NCI-H226 (cell line): ENCODE measurements around the gene FNDC3B.
A peak's percentile ranks its signal among the peaks of the same experiment; 100 is the strongest.
"Not testable (repeated sequence)": the region's sequence is repeated elsewhere in the genome, so short reads cannot be mapped to it uniquely, and the experiment has no call there.

Experiments used
- DNase-seq: peaks from one replicate; pipeline ENCODE4 v3.0.0-alpha.2; 2015

Gene FNDC3B

DNA sequence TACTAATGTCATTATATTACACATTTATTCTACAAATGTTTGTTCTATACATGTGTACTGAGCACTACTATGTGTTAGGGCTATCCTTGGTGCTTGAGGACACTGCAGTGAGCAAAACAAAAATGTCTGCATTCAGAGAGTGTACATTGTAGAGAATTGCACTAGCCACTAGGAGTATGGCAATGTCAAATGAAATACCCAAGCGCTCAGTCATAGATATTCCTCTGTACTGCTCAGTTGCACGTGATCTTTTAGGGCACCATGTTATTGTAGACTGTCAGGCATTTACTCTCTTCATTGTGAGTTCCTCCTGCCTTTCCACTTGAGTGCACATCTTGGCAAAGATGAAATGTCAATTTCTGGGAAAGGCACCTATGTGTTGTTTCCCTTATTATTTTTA lies 36.8 kb downstream of the FNDC3B start:
- no peak for DNase-seq

- DNase-seq: no peak
Measured at GRCh38 chr3:172077197-172077757, 37.9 kb downstream of the FNDC3B start.

- no peak for DNase-seq
Measured at GRCh38 chr3:172078244-172078643, 38.9 kb downstream of the FNDC3B start.

DNA sequence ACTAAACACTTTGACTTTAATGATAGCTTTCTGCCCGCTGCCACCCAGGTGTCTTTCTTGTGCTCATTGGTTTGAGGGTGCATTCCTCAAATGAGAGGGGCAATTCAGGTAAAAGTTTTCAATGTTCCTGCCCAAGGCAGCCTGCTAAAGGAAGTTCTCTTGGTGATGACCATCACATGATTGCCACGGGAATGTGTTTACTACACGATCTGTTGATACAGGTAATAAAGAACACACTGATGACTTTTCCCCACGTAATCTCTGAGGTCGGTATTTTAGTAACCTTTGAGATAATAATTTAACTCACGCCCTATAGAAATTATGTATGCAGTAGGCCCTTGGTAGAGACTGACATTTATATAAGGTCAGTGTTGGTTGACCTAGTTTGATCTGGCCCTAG lies 39.3 kb downstream of the FNDC3B start:
- DNase-seq: no peak

- DNase-seq: no peak
Measured at GRCh38 chr3:172079326-172079976, 40.1 kb downstream of the FNDC3B start.

DNA sequence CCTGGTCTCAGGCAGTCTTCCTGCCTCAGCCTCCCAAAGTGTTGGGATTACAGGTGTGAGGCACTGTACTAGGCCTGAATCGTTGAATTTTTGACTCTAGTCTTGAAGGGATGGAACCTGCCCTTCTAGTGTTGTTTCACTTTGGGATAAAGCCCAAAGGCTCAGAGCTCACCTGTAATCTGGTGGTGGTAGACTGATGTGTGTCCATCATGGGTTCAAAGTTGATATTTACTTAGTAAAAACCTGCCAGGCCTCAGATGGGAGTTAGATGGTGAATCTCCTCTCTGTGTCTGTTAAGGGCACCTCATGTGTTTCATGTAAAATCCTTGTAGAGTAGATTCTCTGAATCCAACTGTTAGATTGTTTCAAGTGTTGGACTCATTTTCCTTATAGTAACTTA lies 41.1 kb downstream of the FNDC3B start:
- no peak for DNase-seq

- DNase-seq: no peak
Measured at GRCh38 chr3:172082269-172082668, 42.9 kb downstream of the FNDC3B start.

- DNase-seq: no peak
Measured at GRCh38 chr3:172082820-172083513, 43.6 kb downstream of the FNDC3B start.

DNA sequence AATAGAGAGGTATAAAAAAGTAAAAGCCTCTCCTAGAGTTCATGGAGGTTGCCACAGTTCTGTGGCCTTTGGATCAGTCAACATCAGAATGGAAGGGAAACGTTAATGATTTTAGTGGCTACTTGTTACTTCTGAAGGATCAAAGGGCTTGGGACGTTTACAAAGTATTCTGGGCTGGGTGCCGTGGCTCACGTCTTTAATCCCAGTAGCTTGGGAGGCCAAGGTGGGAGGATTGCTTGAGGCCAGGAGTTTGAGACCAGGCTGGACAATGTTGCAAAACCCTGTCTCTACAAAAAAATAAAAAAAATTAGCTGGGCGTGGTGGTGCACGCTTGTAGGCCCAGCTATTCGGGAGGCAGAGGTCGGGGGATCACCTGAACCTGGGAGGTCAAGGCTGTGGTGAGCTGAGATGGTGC lies 44.6 kb downstream of the FNDC3B start:
- no peak for DNase-seq

DNA sequence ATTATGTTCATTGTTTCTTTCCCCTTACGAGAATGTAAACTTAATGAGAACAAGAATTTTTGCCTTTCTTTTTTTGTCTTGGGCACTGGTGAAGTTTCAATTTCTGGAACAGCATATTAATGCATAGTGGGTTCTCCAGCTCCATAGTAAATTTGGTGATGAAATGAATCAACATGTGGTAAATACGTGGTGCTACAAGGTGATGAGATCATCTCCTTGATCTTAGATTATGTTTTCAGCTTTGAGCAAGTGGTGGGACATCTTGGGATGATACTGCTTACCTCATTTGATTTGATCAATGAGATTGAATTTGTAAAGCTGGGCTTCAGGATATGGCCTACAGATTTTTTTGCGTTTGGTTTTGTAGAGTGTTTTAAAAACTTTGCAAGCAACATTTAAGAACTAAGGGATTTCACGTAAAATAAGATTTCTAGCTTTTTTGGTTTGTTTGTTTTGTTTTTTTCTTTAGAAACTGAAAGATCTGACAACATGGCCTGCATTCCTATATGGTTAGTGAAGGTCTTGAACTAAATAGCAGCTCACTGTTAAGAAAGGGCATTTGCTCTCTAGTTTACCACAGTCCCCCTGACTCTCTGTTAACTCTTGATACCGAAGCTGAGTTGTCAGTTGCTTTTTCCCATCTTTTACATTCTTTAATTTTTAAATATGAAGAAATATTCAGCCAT lies 45.6 kb downstream of the FNDC3B start:
- peak; percentile 26 for DNase-seq

GRCh38 chr3:172085557-172085895 lies 46.1 kb downstream of the FNDC3B start:
- DNase-seq: no peak

DNA sequence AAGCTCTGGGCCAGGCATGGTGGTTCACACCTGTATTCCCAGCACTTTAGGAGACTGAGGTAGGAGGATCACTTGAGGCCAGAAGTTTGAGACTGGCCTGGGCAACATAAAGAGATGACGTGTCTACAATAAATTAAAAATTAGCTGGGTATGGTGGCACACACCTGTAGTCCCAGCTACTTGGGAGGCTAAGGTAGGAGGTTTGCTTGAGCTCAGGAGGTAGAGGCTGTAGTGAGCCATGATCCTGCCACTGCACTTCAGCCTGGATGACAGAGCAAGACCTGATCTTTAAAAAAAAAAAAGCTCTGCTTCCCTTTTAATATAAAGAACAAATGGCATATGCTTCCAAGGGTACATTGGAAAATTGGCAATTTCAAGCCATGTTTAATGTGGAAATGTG lies 46.7 kb downstream of the FNDC3B start:
- DNase-seq: no peak

DNA sequence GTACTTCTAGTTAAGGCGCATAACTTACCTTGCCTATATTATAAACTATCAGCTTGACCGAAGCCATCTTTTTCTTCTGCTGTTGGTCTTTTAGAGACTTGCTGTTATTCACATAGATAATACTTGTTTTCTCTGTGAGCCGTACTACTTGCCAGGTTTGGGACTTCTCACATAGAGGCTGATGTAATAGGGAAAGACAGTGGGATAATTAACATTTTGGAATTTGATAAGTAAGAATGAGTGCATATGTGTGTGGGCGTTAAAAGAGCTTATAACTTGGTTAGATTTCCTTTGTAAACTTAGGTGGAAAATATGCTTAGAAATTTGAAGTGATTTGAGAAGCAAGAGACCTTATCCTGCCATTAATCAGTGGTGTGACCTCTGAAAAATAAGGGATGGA lies 47.8 kb downstream of the FNDC3B start:
- DNase-seq: no peak

DNA sequence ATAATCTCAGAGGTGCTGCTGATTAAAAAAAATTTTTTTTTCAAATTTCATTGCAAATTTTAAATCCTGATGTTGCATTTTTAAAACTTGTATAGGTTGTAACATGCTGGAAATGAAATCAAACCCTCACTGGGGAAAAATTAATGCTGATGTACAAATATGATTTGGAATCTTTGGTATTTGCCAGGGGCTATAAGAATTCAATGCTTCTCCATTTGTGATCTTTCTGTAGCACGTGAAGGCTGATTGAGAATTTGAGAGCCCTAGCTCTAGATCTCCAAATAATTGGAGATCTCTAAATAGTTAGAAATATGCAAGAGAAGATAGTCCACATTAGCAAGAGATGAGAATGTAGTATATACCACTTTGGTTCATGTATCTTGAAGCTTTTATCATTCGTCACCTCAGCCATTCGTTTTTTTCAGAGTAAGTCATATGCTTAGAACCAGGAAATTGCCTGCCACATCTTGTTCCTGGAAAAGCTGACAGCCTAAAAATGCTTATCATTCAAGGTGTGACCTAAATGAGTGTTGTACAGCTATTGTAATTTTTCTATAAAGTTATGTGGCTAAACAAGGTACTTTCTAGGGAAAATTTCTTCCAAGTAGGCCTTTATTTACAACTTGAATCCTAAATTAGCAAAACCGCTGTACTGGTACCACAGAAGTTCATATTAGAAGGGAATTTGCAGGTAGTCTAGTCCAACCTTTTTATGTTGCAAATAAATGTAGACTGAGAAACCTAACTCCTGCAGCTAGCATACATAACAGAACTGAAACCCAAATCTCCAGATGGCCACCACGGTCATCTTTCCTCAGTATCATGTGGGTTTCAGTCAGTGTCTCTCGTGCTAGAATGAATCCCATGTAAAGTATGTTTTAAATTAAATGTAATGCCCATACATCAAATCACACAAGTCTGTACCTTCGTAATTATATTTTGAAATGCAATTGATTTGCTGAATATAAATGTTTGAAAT lies 48.5 kb downstream of the FNDC3B start:
- no peak for DNase-seq

DNA sequence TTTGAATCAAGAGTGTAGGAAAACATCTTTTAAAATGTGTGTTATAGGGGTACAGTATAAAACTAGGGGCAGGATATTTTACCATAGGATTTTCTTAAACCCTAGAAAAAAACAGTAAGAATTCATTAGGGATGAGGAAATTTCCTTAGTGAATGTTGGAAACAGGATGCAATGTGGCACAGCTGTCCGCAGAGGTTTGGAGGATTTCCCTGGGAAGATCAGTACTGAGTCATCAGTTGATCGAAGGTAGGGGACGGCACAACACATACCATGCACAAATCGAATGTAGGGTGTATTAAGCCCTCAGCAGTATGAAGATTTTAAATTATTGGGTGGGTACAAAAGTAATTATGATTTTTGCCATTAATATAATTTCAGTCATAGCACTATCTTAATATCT lies 49.9 kb downstream of the FNDC3B start:
- no peak for DNase-seq

GRCh38 chr3:172090035-172090434 lies 50.7 kb downstream of the FNDC3B start:
- DNase-seq: no peak

- no peak for DNase-seq
Measured at GRCh38 chr3:172092658-172093057, 53.3 kb downstream of the FNDC3B start.

- DNase-seq: not testable (repeated sequence)
Measured at GRCh38 chr3:172093581-172094443, 54.4 kb downstream of the FNDC3B start.

- peak; percentile 32 for DNase-seq
Measured at GRCh38 chr3:172094621-172095557, 55.5 kb downstream of the FNDC3B start.

- DNase-seq: peak; percentile 81
Measured at GRCh38 chr3:172096881-172097420, 57.6 kb downstream of the FNDC3B start.
